Activated CD4-positive, alpha-beta T cell treated with anti-CD3 and anti-CD28 coated beads, Interleukin-2, amount 10 ng/mL, durations not matched to agents 7 days and 5 days (primary cell): ENCODE results near the gene VCL. TPM values are rescaled to one million over a fixed set of nuclear protein-coding genes. Genes with fewer than 3 reads are reported as not detected.

ENCODE experiments used
- CTCF ChIA-PET: fragments of 350-600 bp; sonication (Branson Sonifier 250); formaldehyde crosslinking; loops from one replicate; lab custom pipeline; 2021; ENCODE audit warnings: antibody characterized with exemption; lab: Charles Lee
- POLR2A ChIA-PET: fragments of 350-600 bp; sonication (Branson Sonifier 250); formaldehyde crosslinking; loops from one replicate; lab custom pipeline; 2021; ENCODE audit warnings: antibody characterized with exemption; lab: Charles Lee
- DNase-seq: peaks from one replicate; pipeline ENCODE4 v3.0.0-alpha.2; 2020
- H3K27ac Mint-ChIP-seq: one replicate; pipeline ENCODE4 v1.8.0; 2021; ENCODE audit warnings: mild to moderate bottlenecking, moderate library complexity, mixed read lengths
- H3K27me3 Mint-ChIP-seq: one replicate; pipeline ENCODE4 v1.8.0; 2021; ENCODE audit warnings: mixed read lengths
- H3K36me3 Mint-ChIP-seq: one replicate; pipeline ENCODE4 v1.8.0; 2021; ENCODE audit warnings: low read depth, mixed read lengths
- H3K4me1 Mint-ChIP-seq: one replicate; pipeline ENCODE4 v1.8.0; 2021; ENCODE audit warnings: mixed read lengths
- H3K4me3 Mint-ChIP-seq: one replicate; pipeline ENCODE4 v1.8.0; 2021; ENCODE audit warnings: mild to moderate bottlenecking, moderate library complexity, mixed read lengths
- H3K9me3 Mint-ChIP-seq: one replicate; pipeline ENCODE4 v1.8.0; 2021; ENCODE audit warnings: mixed read lengths
- total RNA-seq, 2 experiments: library from RNA; stranded (reverse); gene quantifications; one replicate each; pipeline ENCODE4 v1.2.3, GENCODE V29; 2021

The VCL gene
- total RNA-seq, 2 experiments from 2014 or later: 75.5 to 86.4 TPM

DNA sequence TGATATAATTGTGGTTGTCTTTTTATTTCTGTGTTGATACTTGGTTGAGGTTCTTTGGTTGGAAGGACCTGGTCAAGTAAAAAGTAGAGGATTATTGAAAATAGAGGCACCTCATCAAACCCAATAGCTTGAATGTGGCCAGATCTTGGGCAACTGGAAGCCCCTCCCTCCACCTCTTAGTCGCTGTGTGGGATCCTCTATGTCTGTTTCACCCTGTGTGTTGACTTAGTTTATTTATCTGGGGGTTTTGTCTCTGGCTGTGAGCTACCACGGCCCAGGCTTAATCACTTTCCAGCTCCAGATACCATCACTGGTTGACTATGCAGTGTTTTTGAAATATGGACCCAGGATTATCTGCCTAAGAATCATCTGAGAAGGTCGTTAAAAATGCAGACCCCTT lies 94.5 kb downstream of the VCL start:
- Mint-ChIP-seq H3K9me3 (no peaks in the 10 kb centered on the region), H3K36me3 (peaks cover 50% of the 10 kb centered on the region), H3K27ac (no peak overlapping the region), H3K4me3 (no peak overlapping the region), H3K4me1 (no peaks in the 10 kb centered on the region), H3K27me3 (no peaks in the 10 kb centered on the region)
- DNase-seq: no peak
- POLR2A ChIA-PET: no interaction called here
- CTCF ChIA-PET: interaction anchor here (2.4 kb wide), 1 partner anchor 11 kb away, joined by 6 read pairs; no protein-coding TSS in a partner anchor

DNA sequence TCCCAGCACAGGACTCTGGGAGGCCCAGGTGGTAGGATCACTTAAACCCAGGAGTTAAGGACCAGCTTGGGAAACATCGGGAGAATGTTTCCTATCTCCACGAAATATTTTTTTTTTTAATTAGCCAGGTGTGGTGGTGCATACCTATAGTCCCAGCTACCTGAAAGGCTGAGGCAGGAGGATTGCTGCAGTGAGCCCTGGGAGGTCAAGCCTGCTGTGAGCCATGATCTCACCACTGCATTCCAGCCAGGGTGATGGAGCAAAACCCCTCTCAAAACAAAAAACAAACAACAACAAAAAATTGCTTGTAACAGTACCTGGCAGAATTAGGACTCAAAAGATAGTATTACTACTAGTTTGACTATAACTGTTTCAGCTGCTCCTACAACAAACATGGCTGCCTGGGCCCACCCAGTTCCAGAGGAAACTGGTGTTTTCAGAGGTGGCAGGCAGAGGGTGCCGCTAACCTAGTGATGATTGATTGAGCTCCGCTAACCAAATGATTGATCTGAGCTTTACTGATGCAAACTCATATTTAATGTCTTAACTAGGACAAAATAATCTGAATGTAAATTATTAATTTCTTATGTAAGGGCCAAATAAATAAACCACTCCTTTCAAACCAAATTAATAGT lies 95.7 kb downstream of the VCL start:
- DNase-seq: no peak
- Mint-ChIP-seq H3K36me3 (peaks cover 59% of the 10 kb centered on the region), H3K4me1 (no peaks in the 10 kb centered on the region), H3K27ac (no peak overlapping the region), H3K27me3 (no peaks in the 10 kb centered on the region), H3K9me3 (no peaks in the 10 kb centered on the region), H3K4me3 (no peak overlapping the region)
- ChIA-PET CTCF (interaction anchor here (0.7 to 2.4 kb wide), 5 partner anchors 9 to 204 kb away, joined by 3 to 6 read pairs (median 4); no protein-coding TSS in a partner anchor), POLR2A (no interaction called here)

DNA sequence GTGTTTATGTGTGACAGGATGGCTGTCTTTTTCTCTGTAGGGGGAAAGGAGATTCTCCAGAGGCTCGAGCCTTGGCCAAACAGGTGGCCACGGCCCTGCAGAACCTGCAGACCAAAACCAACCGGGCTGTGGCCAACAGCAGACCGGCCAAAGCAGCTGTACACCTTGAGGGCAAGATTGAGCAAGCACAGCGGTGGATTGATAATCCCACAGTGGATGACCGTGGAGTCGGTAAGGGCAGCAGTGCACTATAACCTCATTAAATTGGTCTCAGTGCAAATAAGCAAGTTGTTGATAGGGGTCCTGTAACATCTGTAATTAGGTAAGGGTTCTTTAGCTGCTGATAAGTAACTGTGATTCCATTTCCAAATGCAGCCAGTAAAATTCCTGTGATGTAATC lies 96.3 kb downstream of the VCL start:
- Mint-ChIP-seq H3K27me3 (no peaks in the 10 kb centered on the region), H3K4me1 (peaks cover 6% of the 10 kb centered on the region), H3K27ac (no peak overlapping the region), H3K4me3 (no peak overlapping the region), H3K36me3 (peaks cover 59% of the 10 kb centered on the region), H3K9me3 (no peaks in the 10 kb centered on the region)
- POLR2A ChIA-PET: no interaction called here
- no peak for DNase-seq
- CTCF ChIA-PET: interaction anchor here (0.7 to 2.4 kb wide), 5 partner anchors 8 to 205 kb away, joined by 3 to 6 read pairs (median 4); no protein-coding TSS in a partner anchor

DNA sequence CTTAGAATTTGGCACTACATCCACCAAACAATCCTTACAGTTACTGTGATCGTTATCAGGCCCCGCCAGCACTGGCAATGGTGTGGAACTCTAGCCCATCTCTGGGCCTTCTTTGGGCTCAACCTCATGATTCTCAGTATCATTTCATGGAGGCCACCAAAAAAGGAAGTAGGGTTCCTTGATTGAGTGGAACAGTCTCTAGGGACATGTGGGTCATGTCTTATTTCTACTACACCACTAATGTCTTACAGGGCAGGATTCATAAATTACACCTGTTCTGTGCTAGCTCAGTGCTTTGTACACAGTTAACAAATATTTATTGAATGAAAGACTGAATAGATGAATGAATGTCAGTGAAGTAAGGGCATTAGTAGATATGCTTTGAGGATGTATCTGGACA lies 98.9 kb downstream of the VCL start:
- Mint-ChIP-seq H3K9me3 (no peaks in the 10 kb centered on the region), H3K4me1 (peaks cover 6% of the 10 kb centered on the region), H3K4me3 (no peak overlapping the region), H3K36me3 (peaks cover 58% of the 10 kb centered on the region), H3K27ac (no peak overlapping the region), H3K27me3 (no peaks in the 10 kb centered on the region)
- POLR2A ChIA-PET: no interaction called here
- no peak for DNase-seq
- CTCF ChIA-PET: interaction anchor here (0.8 kb wide), 1 partner anchor 11 kb away, joined by 3 read pairs; no protein-coding TSS in a partner anchor

DNA sequence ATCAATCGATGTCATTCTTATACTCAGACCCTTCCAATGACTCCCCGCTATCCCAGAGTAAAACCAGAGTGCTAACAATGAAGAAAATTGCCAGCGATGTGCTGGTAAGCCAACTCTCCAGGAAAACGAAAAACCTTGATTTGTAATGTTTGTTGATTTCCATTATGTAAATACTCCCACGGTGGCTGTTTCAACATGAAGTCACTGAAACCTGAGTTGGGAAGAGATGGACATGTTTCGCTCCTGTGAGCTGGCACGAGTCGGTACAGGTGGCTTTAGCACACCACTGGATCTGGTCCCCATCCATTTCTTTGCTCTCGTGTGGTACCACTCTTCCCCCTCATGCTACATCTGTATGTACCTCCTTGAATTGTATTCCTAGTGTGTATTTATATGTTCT lies 99.9 kb downstream of the VCL start:
- Mint-ChIP-seq H3K9me3 (no peaks in the 10 kb centered on the region), H3K36me3 (peaks cover 52% of the 10 kb centered on the region), H3K27ac (no peak overlapping the region), H3K4me3 (no peak overlapping the region), H3K27me3 (no peaks in the 10 kb centered on the region), H3K4me1 (peaks cover 6% of the 10 kb centered on the region)
- POLR2A ChIA-PET: interaction anchor here (0.6 kb wide), 1 partner anchor 12 kb away, joined by 3 read pairs; no protein-coding TSS in a partner anchor
- no peak for DNase-seq
- CTCF ChIA-PET: interaction anchor here (0.7 kb wide), 1 partner anchor 15 kb away, joined by 4 read pairs; no protein-coding TSS in a partner anchor

DNA sequence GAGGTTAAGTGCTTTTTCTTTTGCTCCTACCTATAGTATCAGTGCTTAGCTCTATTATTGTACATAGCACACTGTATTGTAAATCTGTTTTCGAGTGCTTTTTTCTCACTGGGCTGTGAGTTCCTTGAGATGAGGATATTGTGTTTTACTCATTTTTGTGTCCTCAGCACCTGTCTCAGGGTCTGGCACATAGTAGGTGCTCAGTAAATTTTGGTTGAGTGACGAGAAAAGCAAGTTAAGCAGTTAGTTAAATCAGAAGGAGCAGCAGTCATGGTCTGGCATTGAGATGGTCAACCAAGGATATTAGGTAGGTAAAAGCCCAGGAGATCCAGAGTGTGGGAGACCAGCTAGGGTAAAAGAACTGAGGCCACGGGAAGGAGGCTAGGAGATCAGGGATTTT lies 101.5 kb downstream of the VCL start:
- Mint-ChIP-seq H3K27me3 (no peaks in the 10 kb centered on the region), H3K4me3 (no peak overlapping the region), H3K4me1 (peaks cover 6% of the 10 kb centered on the region), H3K36me3 (peaks cover 59% of the 10 kb centered on the region), H3K9me3 (no peaks in the 10 kb centered on the region), H3K27ac (no peak overlapping the region)
- POLR2A ChIA-PET: no interaction called here
- DNase-seq: no peak
- CTCF ChIA-PET: interaction anchor here (1.3 to 1.9 kb wide), 2 partner anchors 9 to 213 kb away, joined by 4 to 6 read pairs; no protein-coding TSS in a partner anchor

DNA sequence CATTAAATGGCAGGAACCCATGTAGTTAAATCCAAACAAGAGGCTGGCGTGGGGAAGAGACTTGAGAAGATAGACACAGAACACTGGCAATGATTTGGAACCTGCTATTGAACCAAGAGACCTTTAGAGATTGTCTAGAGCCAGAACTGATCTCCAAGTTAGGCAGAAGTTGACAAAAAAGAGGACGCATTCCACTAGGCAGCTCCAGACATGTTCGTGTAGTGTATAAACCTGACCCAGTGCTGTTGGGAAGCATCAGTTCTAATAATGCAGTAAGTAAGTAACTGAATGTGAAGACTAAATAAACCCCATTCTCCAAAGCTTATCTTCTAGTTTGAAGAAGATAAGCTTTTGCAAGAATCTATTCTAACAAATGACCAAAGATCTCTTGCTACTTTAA lies 101.9 kb downstream of the VCL start:
- Mint-ChIP-seq H3K36me3 (peaks cover 61% of the 10 kb centered on the region), H3K4me3 (no peak overlapping the region), H3K27ac (no peak overlapping the region), H3K4me1 (peaks cover 6% of the 10 kb centered on the region), H3K27me3 (no peaks in the 10 kb centered on the region), H3K9me3 (no peaks in the 10 kb centered on the region)
- ChIA-PET CTCF (interaction anchor here (1.1 to 1.9 kb wide), 3 partner anchors 9 to 220 kb away, joined by 4 to 6 read pairs (median 6); no protein-coding TSS in a partner anchor), POLR2A (no interaction called here)
- no peak for DNase-seq

DNA sequence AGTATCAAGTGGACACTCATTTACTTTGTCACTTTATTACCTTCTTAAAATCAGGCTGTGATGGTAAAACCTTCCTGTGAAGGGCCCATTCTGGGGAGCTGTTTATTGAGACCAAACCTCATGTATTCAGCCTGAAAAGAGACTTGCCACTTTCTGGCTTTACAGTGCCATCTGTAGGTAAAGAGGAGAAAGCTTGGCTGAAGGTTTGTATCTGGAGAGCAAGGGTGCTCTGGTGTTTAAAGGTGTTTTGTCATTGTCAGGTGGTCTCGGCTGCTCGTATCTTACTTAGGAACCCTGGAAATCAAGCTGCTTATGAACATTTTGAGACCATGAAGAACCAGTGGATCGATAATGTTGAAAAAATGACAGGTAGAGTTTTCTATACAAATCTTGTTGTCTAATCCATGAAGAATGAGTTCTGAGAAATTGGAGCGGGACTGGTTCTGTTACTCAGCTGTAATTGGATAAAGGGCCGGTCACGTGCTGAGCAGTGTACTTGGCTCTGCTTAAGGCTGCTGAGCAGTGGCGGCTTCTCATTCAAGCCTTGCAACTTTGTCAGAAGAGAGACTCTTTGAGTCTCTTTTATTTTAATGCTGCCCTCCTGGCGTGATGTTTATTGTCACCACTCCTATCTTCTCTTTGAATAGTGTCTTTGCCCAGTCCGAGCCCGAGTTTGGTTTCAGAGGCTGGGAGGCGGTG lies 105.8 kb downstream of the VCL start:
- H3K36me3 Mint-ChIP-seq: peaks cover 54% of the 10 kb centered on the region
- H3K9me3 Mint-ChIP-seq: no peaks in the 10 kb centered on the region
- H3K27ac Mint-ChIP-seq: no peak overlapping the region
- ChIA-PET CTCF (interaction anchor here (0.5 to 2.0 kb wide), 3 partner anchors 197 to 316 kb away, joined by 3 to 5 read pairs (median 3); no protein-coding TSS in a partner anchor), POLR2A (no interaction called here)
- no peaks in the 10 kb centered on the region for H3K27me3 Mint-ChIP-seq
- H3K4me3 Mint-ChIP-seq: no peak overlapping the region
- peaks cover 6% of the 10 kb centered on the region for H3K4me1 Mint-ChIP-seq
- DNase-seq: peak; percentile 17

DNA sequence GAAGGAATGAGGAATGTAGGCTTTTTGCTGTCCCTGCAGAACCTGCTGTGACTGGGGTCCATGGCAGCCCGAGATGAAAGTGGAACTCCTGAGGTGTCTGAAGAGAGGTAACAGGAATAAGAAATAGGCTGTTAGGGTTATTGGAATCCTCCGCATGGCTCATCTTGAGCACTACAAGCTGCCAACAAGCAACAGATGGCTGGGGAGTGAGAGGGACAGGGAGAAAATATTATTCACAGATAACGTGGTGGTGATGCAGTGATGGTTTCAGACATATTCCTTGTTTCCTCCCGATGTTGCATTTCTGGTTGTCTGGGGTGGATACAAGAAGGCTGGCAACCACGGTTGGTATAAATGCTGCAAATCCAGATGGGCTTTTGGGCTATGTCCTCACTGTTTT lies 106.6 kb downstream of the VCL start:
- CTCF ChIA-PET: no interaction called here
- H3K4me1 Mint-ChIP-seq: no peaks in the 10 kb centered on the region

DNA sequence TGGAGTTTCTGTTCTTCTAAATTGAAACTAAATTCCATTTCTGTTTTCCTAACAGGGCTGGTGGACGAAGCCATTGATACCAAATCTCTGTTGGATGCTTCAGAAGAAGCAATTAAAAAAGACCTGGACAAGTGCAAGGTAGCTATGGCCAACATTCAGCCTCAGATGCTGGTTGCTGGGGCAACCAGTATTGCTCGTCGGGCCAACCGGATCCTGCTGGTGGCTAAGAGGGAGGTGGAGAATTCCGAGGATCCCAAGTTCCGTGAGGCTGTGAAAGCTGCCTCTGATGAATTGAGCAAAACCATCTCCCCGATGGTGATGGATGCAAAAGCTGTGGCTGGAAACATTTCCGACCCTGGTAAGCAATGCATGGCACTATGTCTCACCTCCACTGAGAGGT lies 107.1 kb downstream of the VCL start:
- no peaks in the 10 kb centered on the region for H3K27me3 Mint-ChIP-seq
- POLR2A ChIA-PET: no interaction called here
- H3K4me3 Mint-ChIP-seq: no peak overlapping the region
- no peaks in the 10 kb centered on the region for H3K4me1 Mint-ChIP-seq
- no peak overlapping the region for H3K27ac Mint-ChIP-seq
- H3K9me3 Mint-ChIP-seq: no peaks in the 10 kb centered on the region
- H3K36me3 Mint-ChIP-seq: peaks cover 53% of the 10 kb centered on the region
- DNase-seq: no peak
- CTCF ChIA-PET: interaction anchor here (1.1 to 1.3 kb wide), 2 partner anchors 10 to 18 kb away, joined by 3 to 4 read pairs; no protein-coding TSS in a partner anchor

More for the DNA sequence above, 106.6 kb downstream of the VCL start:
- H3K4me3 Mint-ChIP-seq: no peak overlapping the region
- H3K27me3 Mint-ChIP-seq: no peaks in the 10 kb centered on the region
- no peaks in the 10 kb centered on the region for H3K9me3 Mint-ChIP-seq
- H3K36me3 Mint-ChIP-seq: peaks cover 52% of the 10 kb centered on the region
- no peak for DNase-seq
- H3K27ac Mint-ChIP-seq: peak overlapping the region; percentile 15
- POLR2A ChIA-PET: no interaction called here

DNA sequence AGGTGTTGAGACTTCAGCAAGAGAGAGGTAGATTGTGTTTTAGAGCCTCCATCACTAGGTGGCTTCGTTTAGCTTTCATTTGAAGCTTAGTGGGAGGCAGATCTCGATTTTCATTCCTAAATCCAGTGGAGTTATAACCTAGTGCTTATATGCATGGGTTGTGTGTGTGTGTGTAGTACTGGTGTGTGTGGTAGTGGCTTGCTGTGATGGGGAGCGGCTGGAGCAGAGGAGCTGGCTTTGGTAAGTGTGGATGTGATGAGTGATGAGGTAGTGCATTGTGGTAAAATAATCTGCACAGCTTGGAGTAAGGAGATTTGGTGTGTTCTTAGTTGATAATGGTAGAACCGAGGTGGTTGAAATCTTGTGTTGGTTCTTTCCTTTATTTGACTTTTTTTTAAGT lies 109.5 kb downstream of the VCL start:
- CTCF ChIA-PET: interaction anchor here (1.1 to 1.2 kb wide), 2 partner anchors 11 to 228 kb away, joined by 3 to 5 read pairs; no protein-coding TSS in a partner anchor
- H3K27me3 Mint-ChIP-seq: no peaks in the 10 kb centered on the region
- H3K4me3 Mint-ChIP-seq: no peak overlapping the region
- POLR2A ChIA-PET: interaction anchor here (0.6 kb wide), 1 partner anchor 44 kb away, joined by 3 read pairs; no protein-coding TSS in a partner anchor
- DNase-seq: no peak
- H3K4me1 Mint-ChIP-seq: no peaks in the 10 kb centered on the region
- no peak overlapping the region for H3K27ac Mint-ChIP-seq
- H3K36me3 Mint-ChIP-seq: peaks cover 70% of the 10 kb centered on the region
- no peaks in the 10 kb centered on the region for H3K9me3 Mint-ChIP-seq

DNA sequence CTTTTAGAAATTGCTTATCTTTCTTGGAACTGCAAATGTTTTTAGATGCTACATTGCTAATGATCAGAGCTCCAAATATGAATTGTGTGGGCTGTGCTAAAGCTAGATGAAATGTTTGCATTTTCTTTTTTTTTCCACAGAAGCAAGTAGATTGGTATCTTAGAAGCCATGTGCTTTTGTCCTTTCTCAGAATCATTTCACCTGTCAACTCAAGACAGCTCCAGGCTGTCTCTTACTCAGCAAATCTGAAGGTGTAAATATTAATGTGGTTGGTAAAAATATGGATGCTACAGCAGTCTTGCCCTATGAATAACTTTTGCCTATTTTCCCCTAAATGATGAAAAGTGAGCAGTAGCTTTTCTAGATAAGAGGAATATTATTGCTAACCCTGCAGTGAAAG lies 111.5 kb downstream of the VCL start:
- H3K27me3 Mint-ChIP-seq: no peaks in the 10 kb centered on the region
- POLR2A ChIA-PET: interaction anchor here (0.6 to 0.8 kb wide), 3 partner anchors 12 to 1014 kb away, joined by 3 to 4 read pairs (median 3); no protein-coding TSS in a partner anchor
- no peak for DNase-seq
- CTCF ChIA-PET: interaction anchor here (0.5 to 1.5 kb wide), 5 partner anchors 9 to 42 kb away, joined by 3 to 4 read pairs (median 3); partner anchors contain the start of gene ADK
- H3K4me3 Mint-ChIP-seq: no peak overlapping the region
- no peaks in the 10 kb centered on the region for H3K9me3 Mint-ChIP-seq
- peaks cover 73% of the 10 kb centered on the region for H3K36me3 Mint-ChIP-seq
- H3K27ac Mint-ChIP-seq: no peak overlapping the region
- H3K4me1 Mint-ChIP-seq: no peaks in the 10 kb centered on the region
